Lung (tissue), 12 donors: ENCODE data around the gene SMPX. TPM values are rescaled to one million over a fixed set of nuclear protein-coding genes. Genes with fewer than 3 reads are reported as not detected.

Experiments
- ATAC-seq: fragments of 200-7000 bp; cut with Tn5 transposase; one replicate; pipeline ENCODE4 v1.9.1; 2020; ENCODE audit warnings: moderate number of reproducible peaks; ENCODE audit not compliant: insufficient read depth, low FRiP score
- DNase-seq, 3 donors: peaks; one replicate each; pipeline ENCODE4 v3.0.0-alpha.2; 2013 to 2017
- H3K27ac ChIP-seq, 2 donors: one replicate each; pipeline ENCODE4 v1.5.1; 2013; ENCODE audit warnings: mild to moderate bottlenecking in 2 of 2, moderate library complexity in 2 of 2, control low read depth in 1 of 2, inconsistent platforms in 1 of 2, low read depth in 1 of 2, low read length in 1 of 2
- H3K27me3 ChIP-seq, 3 donors: one replicate each; pipeline ENCODE4 v1.5.1; 2013; ENCODE audit warnings: low read length in 2 of 3; ENCODE audit not compliant: control insufficient read depth in 3 of 3, insufficient read depth in 3 of 3
- H3K36me3 ChIP-seq, 4 donors: one replicate each; pipeline ENCODE4 v1.5.1; 2013; ENCODE audit warnings: low read length in 4 of 4, mild to moderate bottlenecking in 1 of 4, moderate library complexity in 1 of 4; ENCODE audit not compliant: control insufficient read depth in 4 of 4, insufficient read depth in 4 of 4
- H3K4me1 ChIP-seq, 5 donors: one replicate each; pipeline ENCODE4 v1.5.1; 2013; ENCODE audit warnings: low read length in 5 of 5, mild to moderate bottlenecking in 2 of 5, moderate library complexity in 1 of 5; ENCODE audit not compliant: control insufficient read depth in 5 of 5, insufficient read depth in 5 of 5
- H3K4me3 ChIP-seq: one replicate; pipeline ENCODE4 v1.5.1; 2013; ENCODE audit warnings: mild to moderate bottlenecking, control low read depth, moderate library complexity
- H3K9ac ChIP-seq, 2 donors: one replicate each; pipeline ENCODE4 v1.5.1; 2013; ENCODE audit warnings: low read length in 2 of 2, control low read depth in 1 of 2; ENCODE audit not compliant: insufficient read depth in 1 of 2
- H3K9me3 ChIP-seq, 4 donors: one replicate each; pipeline ENCODE4 v1.5.1; 2013; ENCODE audit warnings: low read length in 3 of 4, mild to moderate bottlenecking in 1 of 4, moderate library complexity in 1 of 4; ENCODE audit not compliant: control insufficient read depth in 4 of 4, insufficient read depth in 3 of 4
- CTCF ChIP-seq: IDR thresholded peaks from 2 replicates; pipeline ENCODE4 v1.5.1; 2012; ENCODE audit warnings: mild to moderate bottlenecking; ENCODE audit errors: control extremely low read depth, extremely low read depth
- WGBS, 2 donors: extraction: QIAGEN DNeasy Blood & Tissue Kit; methylation state at CpG; one replicate each; pipeline ENCODE4 v1.1.7; 2013; 5-methylcytosine and 5-hydroxymethylcytosine counted together
- polyA plus RNA-seq, 2 donors: library from polyadenylated mRNA; stranded (reverse); fragments of 200-250 nt; gene quantifications; one replicate each; pipeline ENCODE4 v1.2.1, GENCODE V29; 2013
- total RNA-seq, 2 donors: library from RNA; depleted of rRNA in 1 of 2; stranded (reverse); fragments of >200 nt in 1 of 2; gene quantifications; one replicate each; pipeline ENCODE4 v1.2.1, GENCODE V29; 2014 to 2021
- donor health status: control.
- donor health status: control.
- donor health status: Bipolar disorder and iron deficiency.
- donor health status: healthy.
- donor health status: DM: yes; HTN: yes; CAD: no.

SMPX gene
- total and polyA plus RNA-seq, 4 donors: 0.08 to 2.3 TPM; not detected in 2

GRCh38 chrX:21744060-21744459 lies 13.9 kb downstream of the SMPX start:
- no peak for TF ChIP-seq CTCF
- DNase-seq: no peak
- Histone ChIP-seq H3K9me3 (no peaks in the 10 kb centered on the region), H3K27me3 (peaks cover 0 to 28% (median 10%) of the 10 kb centered on the region in 3 donors), H3K36me3 (no peaks in the 10 kb centered on the region), H3K27ac (no peak overlapping the region), H3K9ac (no peak overlapping the region), H3K4me1 (peaks cover 0 to 15% (median 6%) of the 10 kb centered on the region in 5 donors), H3K4me3 (no peak overlapping the region)
- WGBS, 2 donors: 68 to 73% methylated on average over 3 of the region's 3 CpGs
- no peak for ATAC-seq

DNA sequence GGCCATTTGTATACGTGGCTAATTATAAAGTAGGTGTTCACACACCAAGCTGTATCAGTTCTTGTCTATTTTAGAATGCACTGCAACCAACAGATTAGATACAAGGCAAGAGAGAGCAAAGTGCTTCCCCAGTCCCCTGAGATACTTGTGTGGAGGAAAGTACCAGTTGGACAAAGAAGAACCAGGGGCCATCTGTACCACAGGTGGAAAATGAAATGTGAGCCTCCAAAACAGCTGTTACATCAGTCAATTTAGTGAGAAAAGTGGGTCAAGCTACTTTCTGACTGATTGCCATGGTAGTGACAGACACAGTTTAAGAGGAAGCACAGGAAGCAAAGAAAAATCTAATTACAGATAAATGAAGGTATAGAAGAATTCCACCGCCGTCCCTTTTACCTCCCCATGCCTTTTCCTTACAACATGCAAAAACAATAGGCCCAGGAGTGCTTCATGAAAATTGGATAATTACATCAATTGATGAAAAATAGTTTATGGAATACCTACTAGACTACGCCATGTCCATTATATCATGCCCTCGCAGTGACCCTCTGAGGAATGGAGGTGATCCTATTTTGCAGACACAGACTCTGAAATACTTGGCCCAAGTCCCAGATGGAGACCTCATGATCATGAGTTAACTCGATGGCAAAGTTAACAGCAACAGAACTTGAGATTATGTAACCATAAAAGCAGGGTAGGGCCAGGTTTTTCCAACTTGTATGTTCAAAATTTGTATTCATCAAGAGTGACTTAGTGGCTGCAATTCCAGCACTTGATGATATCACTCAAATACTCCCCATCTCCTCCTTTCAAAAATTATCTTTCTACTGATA lies 15.8 kb downstream of the SMPX start:
- peaks cover 0 to 19% (median 6%) of the 10 kb centered on the region in 5 donors for H3K4me1 ChIP-seq
- H3K27ac ChIP-seq: no peak overlapping the region
- H3K27me3 ChIP-seq: peaks cover 0 to 32% (median 12%) of the 10 kb centered on the region in 3 donors
- H3K9me3 ChIP-seq: no peaks in the 10 kb centered on the region
- no peak for DNase-seq
- no peak overlapping the region for H3K4me3 ChIP-seq
- H3K9ac ChIP-seq: no peak overlapping the region
- H3K36me3 ChIP-seq: no peaks in the 10 kb centered on the region
- no peak for TF ChIP-seq CTCF
- ATAC-seq: no peak
- WGBS, 2 donors: 61 to 64% methylated on average over 6 of the region's 6 CpGs

- Histone ChIP-seq H3K36me3 (no peaks in the 10 kb centered on the region), H3K4me1 (peaks cover 0 to 19% (median 7%) of the 10 kb centered on the region in 5 donors), H3K9ac (no peak overlapping the region), H3K27ac (peak overlapping the region in 1 of 2 donors; percentile 29), H3K4me3 (no peak overlapping the region), H3K27me3 (peaks cover 0 to 31% (median 12%) of the 10 kb centered on the region in 3 donors), H3K9me3 (no peaks in the 10 kb centered on the region)
- ATAC-seq (no peak), DNase-seq (no peak)
- no peak for TF ChIP-seq CTCF
Measured at GRCh38 chrX:21741364-21741763, 16.6 kb downstream of the SMPX start.
